Activated naive CD4-positive, alpha-beta T cell treated with anti-CD3 and anti-CD28 coated beads, Interleukin-2, amount 50 U/mL, for 72 hours (primary cell): ENCODE data around the gene LRRC47. TPM values are rescaled to one million over a fixed set of nuclear protein-coding genes. Genes with fewer than 3 reads are reported as not detected.
A peak's percentile ranks its signal among the peaks of the same experiment; 100 is the strongest.

Source experiments
- ATAC-seq, 2 donors: fragments of 150-1000 bp; cut with Tn5 transposase; 2 replicates each; pipeline ENCODE4 v1.10.0; 2021; ENCODE audit warnings: mild to moderate bottlenecking in 2 of 2, moderate library complexity in 2 of 2
- DNase-seq, 2 donors: peaks; one replicate each; pipeline ENCODE4 v3.0.0; 2021 to 2022; ENCODE audit warnings: low spot score in 2 of 2
- H3K27ac Mint-ChIP-seq, 2 donors: one replicate each; pipeline ENCODE4 v1.8.0; 2022; ENCODE audit warnings: mild to moderate bottlenecking in 2 of 2, mixed read lengths in 2 of 2
- H3K36me3 Mint-ChIP-seq, 2 donors: one replicate each; pipeline ENCODE4 v1.8.0; 2022; ENCODE audit warnings: mixed read lengths in 2 of 2
- H3K9me3 Mint-ChIP-seq, 2 donors: one replicate each; pipeline ENCODE4 v1.8.0; 2022; ENCODE audit warnings: mixed read lengths in 2 of 2
- total RNA-seq, 2 donors: library from RNA; stranded (reverse); gene quantifications; one replicate each; pipeline ENCODE4 v1.2.3, GENCODE V29; 2022

Gene LRRC47
- total RNA-seq = 10 to 100 TPM; 26.8 to 33.9 TPM

GRCh38 chr1:3796215-3797061 is at the start of gene LRRC47:
LRRC47 (minus strand) TSS chr1:3796498; CDS start chr1:3796476, 22 bp downstream.
- DNase-seq (peak; percentile 91 to 96), ATAC-seq (peak; percentile 98 to 100)
- H3K27ac Mint-ChIP-seq = peak within 1 kb of the TSS; percentile 92 to 97
- H3K9me3 Mint-ChIP-seq = no peaks in the 10 kb centered on the region
- H3K36me3 Mint-ChIP-seq = peaks cover 14 to 15% of the 10 kb centered on the region in 2 donors

GRCh38 chr1:3842912-3843311 is 46.6 kb upstream of the LRRC47 start:
- Mint-ChIP-seq H3K9me3 (no peaks in the 10 kb centered on the region), H3K27ac (no peak overlapping the region), H3K36me3 (peaks cover 19 to 20% of the 10 kb centered on the region in 2 donors)
- DNase-seq = peak in 1 of 2 donors; percentile 9
- ATAC-seq = no peak

GRCh38 chr1:3841491-3841890 is 45.2 kb upstream of the LRRC47 start:
- H3K27ac Mint-ChIP-seq = no peak overlapping the region
- DNase-seq = peak in 1 of 2 donors; percentile 28
- peaks cover 29 to 34% of the 10 kb centered on the region in 2 donors for H3K36me3 Mint-ChIP-seq

GRCh38 chr1:3838788-3839187 is 42.5 kb upstream of the LRRC47 start:
- DNase-seq (no peak), ATAC-seq (no peak)
- Mint-ChIP-seq H3K27ac (no peak overlapping the region), H3K9me3 (no peaks in the 10 kb centered on the region), H3K36me3 (peaks cover 29 to 35% of the 10 kb centered on the region in 2 donors)

More at GRCh38 chr1:3841491-3841890, 45.2 kb upstream of the LRRC47 start:
- H3K9me3 Mint-ChIP-seq = no peaks in the 10 kb centered on the region
- no peak for ATAC-seq

DNA sequence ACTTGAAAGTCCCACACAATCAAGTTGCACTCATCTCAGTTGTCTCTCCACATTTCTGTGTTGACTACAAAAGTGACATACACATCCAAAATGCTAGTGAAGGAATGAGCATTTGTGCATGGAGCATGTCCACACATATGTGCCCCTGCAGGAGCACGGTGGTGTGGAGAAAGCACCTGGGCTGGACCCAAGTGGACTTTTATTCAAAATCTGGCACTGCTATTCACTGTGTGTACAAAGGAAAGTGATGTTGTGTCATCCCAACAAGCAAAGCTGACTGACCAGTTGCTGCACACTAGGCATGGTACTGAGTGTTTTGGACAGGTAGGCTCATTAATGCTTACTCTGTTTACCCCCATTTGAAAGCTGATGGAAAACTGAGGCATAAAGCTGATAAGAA is 41.4 kb upstream of the LRRC47 start:
- ATAC-seq = no peak
- no peaks in the 10 kb centered on the region for H3K9me3 Mint-ChIP-seq
- peaks cover 29 to 39% of the 10 kb centered on the region in 2 donors for H3K36me3 Mint-ChIP-seq

DNA sequence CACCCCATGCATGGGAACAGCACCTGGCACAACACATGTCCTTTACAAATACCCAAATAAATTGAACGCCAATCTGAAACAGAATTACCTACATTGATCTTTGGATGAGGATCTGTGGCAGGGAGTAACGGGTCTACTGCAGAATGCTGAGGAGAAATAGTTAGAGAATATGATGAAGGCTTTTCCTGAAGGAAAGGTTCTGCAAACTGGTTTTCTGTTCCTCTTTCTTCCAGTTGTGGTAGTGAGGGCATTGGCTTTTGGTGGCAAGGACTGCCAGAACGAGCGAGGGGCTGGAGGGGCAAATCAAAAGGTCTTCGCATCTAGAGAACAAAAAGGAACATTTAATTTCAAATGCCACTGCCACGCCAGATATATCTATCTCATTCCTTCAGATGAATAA is 40.9 kb upstream of the LRRC47 start:
- DNase-seq (peak in 1 of 2 donors; percentile 4), ATAC-seq (no peak)
- H3K36me3 Mint-ChIP-seq = peaks cover 29 to 39% of the 10 kb centered on the region in 2 donors
- H3K9me3 Mint-ChIP-seq = no peaks in the 10 kb centered on the region
- H3K27ac Mint-ChIP-seq = no peak overlapping the region

More for the DNA sequence above, 41.4 kb upstream of the LRRC47 start:
- no peak overlapping the region for H3K27ac Mint-ChIP-seq
- no peak for DNase-seq

GRCh38 chr1:3836421-3836820 is 40.1 kb upstream of the LRRC47 start:
- ATAC-seq = no peak
- DNase-seq = no peak
- peaks cover 33 to 39% of the 10 kb centered on the region in 2 donors for H3K36me3 Mint-ChIP-seq
- no peaks in the 10 kb centered on the region for H3K9me3 Mint-ChIP-seq
- peak overlapping the region in 1 of 2 donors; percentile 55 for H3K27ac Mint-ChIP-seq

DNA sequence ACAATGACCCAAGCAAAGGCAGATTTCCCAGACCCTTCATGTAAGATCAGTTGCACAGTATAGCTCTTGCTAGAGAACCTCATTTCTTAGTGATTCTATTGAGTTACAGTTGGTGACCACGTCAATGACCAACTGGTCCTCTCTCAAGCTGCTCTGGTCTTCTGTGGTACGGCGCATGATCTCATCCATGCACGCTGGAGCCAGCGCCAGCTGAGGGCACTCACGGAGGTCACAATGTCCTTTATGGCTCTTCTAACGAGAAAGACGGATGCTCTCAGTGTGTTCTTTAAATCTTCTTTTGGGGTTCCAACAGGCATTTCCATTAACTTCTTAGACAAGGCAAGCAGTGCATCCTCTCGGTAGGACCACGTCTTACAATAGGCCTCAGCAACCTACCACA is 38.4 kb upstream of the LRRC47 start:
- Mint-ChIP-seq H3K36me3 (peaks cover 30 to 38% of the 10 kb centered on the region in 2 donors), H3K27ac (no peak overlapping the region), H3K9me3 (no peaks in the 10 kb centered on the region)
- peak in 1 of 2 donors; percentile 33 for DNase-seq
- no peak for ATAC-seq

- Mint-ChIP-seq H3K36me3 (peaks cover 4 to 7% of the 10 kb centered on the region in 2 donors), H3K9me3 (no peaks in the 10 kb centered on the region), H3K27ac (no peak overlapping the region)
- ATAC-seq (no peak), DNase-seq (no peak)
Measured at GRCh38 chr1:3831689-3832088, 35.4 kb upstream of the LRRC47 start.

DNA sequence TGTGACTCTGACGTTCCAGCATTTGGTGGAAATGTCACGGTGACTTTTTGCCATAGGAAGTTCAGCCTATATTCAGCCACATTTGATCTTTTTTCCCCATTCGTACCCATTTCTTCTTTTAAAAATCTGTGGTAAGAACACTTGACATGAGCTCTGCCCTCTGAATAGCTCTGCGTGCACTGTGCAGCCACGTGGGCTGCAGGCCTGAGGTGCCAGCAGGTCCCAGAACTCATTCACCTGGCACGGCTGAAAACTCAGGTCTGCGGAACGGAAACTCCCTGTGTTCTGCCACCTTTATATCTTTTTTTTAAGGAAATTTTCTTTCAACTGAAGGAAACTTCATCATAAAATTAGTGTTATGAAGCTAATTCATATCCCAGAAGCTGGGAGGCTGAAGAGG is 32.1 kb upstream of the LRRC47 start:
- Mint-ChIP-seq H3K27ac (no peak overlapping the region), H3K9me3 (no peaks in the 10 kb centered on the region), H3K36me3 (peaks cover 4% of the 10 kb centered on the region in 2 donors)
- no peak for ATAC-seq
- peak in 1 of 2 donors; percentile 3 for DNase-seq

GRCh38 chr1:3827813-3828307 is 31.6 kb upstream of the LRRC47 start:
- DNase-seq (peak in 1 of 2 donors; percentile 38), ATAC-seq (no peak)
- H3K9me3 Mint-ChIP-seq = no peaks in the 10 kb centered on the region
- peaks cover 0 to 4% of the 10 kb centered on the region in 2 donors for H3K36me3 Mint-ChIP-seq
- no peak overlapping the region for H3K27ac Mint-ChIP-seq

GRCh38 chr1:3825356-3825755 is 29.1 kb upstream of the LRRC47 start:
- Mint-ChIP-seq H3K36me3 (no peaks in the 10 kb centered on the region), H3K27ac (no peak overlapping the region), H3K9me3 (no peaks in the 10 kb centered on the region)
- ATAC-seq (no peak), DNase-seq (no peak)

GRCh38 chr1:3824650-3825049 is 28.4 kb upstream of the LRRC47 start:
- H3K36me3 Mint-ChIP-seq = no peaks in the 10 kb centered on the region
- no peak for ATAC-seq
- no peaks in the 10 kb centered on the region for H3K9me3 Mint-ChIP-seq
- peak in 1 of 2 donors; percentile 14 for DNase-seq
- peak overlapping the region in 1 of 2 donors; percentile 19 for H3K27ac Mint-ChIP-seq

DNA sequence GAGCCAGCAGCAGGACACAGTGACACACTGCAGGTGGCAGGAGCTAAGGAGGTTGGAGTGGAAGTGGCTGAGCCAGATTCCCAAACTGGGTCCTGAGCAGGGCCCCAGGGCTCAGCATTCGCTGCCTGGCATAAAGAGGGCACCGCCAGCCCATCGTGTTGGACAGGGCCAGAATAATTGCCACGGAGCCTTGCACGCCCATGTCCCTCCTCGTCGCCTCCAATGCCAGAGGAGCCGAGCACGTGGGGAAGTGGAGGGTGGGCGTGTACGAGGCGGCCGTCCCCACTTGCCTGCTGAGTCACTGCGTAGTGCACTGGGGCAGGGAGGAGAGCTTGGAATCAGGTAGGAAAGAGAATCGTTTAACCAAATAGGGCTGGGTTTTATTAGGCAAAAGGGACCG is 26.1 kb upstream of the LRRC47 start:
- Mint-ChIP-seq H3K36me3 (no peaks in the 10 kb centered on the region), H3K9me3 (no peaks in the 10 kb centered on the region), H3K27ac (peak overlapping the region in 1 of 2 donors; percentile 57)
- DNase-seq = peak in 1 of 2 donors; percentile 9
- no peak for ATAC-seq

DNA sequence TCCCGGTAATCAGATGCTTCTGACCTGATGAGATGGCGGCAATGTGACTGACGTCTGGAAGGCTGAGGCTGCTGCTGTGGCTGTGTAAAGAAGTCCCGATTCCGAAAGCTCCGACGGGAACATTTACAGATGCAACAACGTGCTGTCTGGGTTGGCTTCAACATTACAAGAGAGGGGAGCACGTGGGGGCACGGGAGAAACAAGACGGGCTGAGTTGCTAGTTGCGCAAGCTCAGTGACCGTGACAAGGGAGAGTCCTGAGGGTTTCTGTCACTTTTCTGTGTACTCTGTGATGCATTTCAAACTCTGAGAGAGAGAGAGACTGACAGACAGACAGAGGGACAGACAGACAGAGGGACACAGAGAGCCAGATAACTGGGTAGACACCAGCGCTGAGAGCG is 25.6 kb upstream of the LRRC47 start:
- Mint-ChIP-seq H3K36me3 (no peaks in the 10 kb centered on the region), H3K27ac (peak overlapping the region in 1 of 2 donors; percentile 56), H3K9me3 (no peaks in the 10 kb centered on the region)
- peak in 1 of 2 donors; percentile 11 for DNase-seq
- ATAC-seq = no peak

GRCh38 chr1:3821447-3821846 is 25.1 kb upstream of the LRRC47 start:
- Mint-ChIP-seq H3K27ac (no peak overlapping the region), H3K36me3 (no peaks in the 10 kb centered on the region), H3K9me3 (no peaks in the 10 kb centered on the region)
- no peak for DNase-seq
- ATAC-seq = no peak

- H3K27ac Mint-ChIP-seq = no peak overlapping the region
- no peak for ATAC-seq
- H3K9me3 Mint-ChIP-seq = no peaks in the 10 kb centered on the region
- no peak for DNase-seq
- no peaks in the 10 kb centered on the region for H3K36me3 Mint-ChIP-seq
Measured at GRCh38 chr1:3821004-3821403, 24.7 kb upstream of the LRRC47 start.
